ENCODE measurements around the gene STIMATE.
A peak's percentile ranks its signal among the peaks of the same experiment; 100 is the strongest.

Gene STIMATE

DNA sequence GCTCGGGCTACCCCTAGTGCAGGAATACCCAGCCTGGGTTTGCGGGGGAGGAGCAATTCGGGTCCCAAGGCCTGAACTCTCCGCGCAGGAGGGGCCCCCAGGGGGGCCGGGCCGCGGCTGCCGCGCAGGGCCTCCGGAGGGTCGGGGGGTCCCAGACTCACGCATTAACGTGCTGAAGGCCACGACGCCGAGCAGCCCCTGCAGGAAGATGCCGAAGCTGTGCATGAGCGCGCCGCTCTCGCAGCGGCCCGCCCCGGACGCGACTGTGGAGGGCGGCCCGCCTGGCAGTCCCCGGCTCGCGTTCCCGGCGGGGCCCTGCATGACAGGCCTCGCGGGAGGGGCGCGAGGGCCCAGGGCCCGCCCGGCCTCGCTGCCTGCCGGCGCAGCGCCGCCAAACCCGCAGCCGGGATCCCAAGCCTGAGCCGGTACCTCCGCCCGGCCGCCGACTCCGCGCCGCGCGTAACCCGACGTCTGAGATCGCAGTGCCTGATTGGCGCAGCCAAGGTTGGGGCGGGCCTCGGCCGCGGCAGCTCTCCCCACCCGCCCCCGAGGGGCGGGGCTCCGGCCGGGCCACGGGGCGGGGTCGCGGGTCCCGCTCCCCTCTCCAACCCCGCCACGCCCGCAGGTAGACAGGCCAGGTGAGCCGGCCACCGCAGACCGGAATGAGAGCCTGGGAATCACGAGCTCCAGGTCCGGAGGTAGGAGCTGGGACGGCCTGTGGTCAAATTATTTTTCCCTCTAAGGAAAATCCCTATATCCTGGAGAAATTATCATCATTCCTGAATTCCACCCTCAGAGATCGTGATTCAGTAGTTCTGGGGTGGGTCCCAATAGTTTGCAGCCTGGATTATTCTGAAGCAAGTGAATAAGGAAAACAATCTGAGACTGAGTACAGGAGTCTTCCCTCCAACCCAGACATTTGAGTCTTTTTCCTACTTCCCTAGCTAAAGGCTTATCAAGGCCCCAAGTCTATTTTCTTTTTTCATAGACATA is at the start of gene STIMATE:
TSS of gene STIMATE (minus strand) at position 419 of the 993 bp plus-strand sequence. CDS start at position 321, 98 bp downstream.
- peak; percentile 42 for DNase-seq

DNA sequence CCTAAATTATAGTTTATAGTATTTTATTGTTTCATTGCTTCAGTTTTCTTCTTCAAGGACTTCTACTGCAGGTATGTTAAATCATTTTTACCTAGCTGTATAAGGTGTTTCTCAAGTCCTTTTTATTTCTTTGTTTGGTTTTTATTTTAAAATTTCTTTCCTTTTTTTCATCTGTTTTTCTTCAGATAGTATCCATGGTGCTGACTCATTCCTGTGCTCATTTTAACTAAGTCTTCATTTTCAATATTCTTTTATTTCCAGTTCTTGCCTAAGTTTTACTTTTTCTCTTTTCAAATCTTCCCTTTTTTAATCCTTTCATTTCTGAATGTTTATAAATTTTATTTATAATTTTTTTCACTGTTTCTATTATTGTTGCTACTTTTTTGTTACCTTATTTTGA is 42.3 kb upstream of the STIMATE start:
- DNase-seq = no peak

DNA sequence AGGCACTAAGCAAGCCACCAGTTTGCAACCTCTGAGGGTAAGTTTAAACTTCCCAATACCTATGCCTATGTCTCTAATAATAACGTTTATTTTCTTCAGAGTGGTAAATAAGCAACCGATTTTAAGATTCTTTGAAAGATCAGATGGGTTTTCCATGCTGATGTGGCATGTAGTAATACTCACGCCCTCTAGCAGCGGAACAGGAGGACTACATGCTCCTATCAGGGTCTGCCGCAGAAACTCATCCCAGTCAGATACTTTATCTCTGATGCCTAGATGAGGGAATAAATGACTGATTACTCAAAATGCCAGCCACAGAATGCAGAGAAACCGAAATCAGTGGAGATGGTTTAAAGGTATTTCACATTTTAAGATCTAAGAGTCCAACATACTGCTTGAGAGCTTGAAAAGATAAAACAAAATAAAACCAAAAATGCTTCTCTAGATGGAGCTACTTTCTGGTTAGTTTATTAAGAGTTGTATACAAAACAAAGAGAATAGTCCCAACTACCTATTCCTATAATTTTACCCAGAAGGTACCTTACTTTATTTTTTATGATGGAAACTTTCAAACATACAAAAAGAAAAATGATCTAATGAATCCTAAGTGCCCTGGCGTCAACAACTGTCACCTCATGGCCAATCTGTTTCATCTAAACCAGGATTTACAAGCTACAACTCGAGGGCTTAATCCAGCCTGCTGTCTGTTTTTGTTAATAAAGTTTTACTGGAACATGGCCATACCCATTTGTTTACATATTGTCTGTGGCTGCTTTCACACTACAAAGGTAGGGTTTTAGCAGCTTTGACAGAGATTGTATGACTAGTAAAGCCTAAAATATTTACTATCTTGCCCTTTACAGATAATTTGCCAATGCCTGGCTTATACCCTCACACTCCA is 37.5 kb upstream of the STIMATE start:
- peak; percentile 18 for DNase-seq

DNA sequence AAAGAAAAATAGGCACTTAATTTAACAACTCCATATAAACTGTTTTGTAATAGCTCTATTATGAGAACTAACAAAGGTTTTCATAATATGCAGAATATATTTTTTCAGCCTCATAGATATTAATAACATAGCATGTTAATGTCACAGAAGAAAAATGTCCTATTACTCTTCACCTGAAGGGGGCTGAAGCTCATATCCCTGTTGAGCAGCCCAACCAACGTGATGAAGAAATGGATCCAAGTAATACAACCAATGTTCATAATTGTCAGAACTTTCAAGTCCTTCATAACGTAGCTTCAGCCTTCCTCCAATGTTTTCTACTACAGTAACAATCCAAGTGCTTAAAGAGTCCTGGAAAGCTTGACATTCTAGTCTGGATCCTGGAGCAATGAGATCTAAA is 34.5 kb upstream of the STIMATE start:
- no peak for DNase-seq

DNA sequence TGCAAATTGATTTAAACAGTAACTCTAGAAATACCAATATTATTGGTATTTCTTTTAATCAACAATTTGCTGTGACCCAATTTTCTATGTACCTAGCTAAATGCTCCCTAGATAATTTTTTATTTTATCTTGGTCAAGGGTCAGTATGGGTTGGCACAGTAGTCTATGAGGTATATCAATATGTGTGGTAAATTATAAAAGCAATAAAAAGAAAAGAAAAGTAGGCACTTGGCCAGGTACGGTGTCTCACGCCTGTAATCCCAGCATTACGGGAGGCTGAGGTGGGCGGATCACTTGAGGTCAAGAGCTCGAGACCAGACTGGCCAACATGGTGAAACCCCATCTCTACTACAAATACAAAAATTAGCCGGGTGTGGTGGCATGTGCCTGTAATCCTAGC is 34.0 kb upstream of the STIMATE start:
- no peak for DNase-seq

DNA sequence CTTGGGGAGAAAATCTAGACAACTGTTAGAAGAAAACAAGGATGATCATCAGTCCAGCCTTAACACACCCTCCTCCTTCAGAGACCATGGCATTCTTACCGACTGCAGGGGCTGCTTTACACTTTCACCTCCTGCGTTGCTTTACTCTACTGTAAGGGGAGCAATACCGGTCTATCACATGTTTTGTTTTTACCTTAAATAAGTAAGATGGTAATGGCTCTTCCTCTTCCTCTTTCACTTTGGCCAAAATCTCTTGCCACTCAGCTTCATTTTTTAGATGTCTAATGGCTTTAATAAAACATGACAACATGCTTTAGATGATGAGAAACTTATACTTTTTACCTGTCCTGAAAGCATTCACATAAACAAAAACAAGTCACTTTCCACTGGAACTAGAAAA is 33.4 kb upstream of the STIMATE start:
- DNase-seq = no peak

DNA sequence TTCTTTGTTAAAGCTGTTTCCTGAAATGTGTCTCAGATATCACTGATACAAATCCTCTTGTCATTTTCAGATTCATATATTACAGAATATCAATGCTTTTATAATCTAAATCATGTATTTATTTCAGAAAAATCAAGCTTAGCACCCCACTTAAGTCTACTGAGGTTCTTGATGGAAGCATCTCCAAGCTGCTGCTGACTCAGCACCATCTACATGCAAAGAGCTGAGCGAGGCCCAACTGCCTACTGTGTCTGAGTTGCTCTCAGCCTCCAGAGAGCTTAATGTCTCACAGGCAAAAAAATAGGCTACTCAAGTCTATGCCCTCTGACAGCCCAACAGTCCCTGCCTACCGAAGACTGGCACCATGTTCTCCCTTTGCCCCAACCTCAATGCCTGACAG is 29.2 kb upstream of the STIMATE start:
- DNase-seq = no peak

DNA sequence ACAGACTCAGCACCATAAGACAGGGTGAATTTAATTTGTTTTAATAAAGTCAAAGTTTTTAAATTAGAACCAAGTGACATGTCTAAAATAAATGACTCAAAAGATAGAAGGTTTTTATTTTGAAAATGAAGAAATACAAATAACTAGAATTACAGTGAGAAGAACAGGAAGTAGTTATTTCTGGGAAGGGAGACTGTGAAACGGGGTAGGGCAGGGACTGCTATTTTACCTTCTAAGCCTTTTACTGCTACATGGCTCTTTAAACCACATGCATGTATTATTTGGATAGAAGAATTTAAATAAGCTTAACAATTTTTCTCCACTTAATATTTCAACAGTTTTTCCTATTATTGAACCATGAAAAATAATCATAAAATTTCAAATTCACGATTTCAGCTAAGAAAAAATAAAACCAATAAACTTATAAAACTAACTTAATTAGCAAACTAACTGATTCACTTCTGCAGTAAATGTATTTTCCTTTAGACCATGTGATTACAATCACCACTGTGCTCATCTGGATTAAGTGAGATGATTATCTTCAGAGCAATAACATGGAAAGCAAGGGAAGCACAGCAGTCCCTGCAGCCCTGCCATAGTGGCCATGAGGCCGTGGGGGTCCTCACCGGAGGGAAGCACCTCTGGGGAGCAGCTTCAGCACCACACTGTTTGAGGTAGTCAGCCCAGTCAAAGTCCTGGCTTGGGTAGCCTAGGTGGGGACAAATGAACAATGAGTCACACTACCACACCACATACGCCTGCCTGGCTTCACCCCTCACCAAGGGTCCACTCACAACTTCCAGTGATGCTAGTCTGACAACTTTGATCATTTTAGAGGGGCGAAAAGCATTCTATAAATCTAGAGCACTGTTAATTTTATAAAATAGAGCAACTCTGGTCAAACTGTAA is 28.3 kb upstream of the STIMATE start:
- no peak for DNase-seq

DNA sequence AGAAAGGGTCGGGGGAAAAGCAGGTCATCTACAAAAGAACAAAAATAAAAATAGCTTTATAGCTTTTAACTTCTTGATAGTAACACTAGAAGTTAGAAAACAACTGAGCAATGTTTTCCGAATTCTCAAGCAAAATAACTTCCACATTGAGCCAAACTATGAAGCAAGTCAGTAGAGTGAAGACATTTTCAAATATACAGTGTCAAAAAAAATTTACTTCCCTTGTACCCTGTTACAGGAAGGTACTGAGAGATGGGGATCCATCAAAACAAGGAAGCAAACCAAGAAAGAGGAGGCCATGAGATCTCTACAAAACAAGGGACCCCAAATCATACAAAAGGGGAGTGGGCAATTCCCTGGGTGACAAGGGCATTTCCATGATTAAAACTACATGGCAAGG is 26.6 kb upstream of the STIMATE start:
- no peak for DNase-seq

DNA sequence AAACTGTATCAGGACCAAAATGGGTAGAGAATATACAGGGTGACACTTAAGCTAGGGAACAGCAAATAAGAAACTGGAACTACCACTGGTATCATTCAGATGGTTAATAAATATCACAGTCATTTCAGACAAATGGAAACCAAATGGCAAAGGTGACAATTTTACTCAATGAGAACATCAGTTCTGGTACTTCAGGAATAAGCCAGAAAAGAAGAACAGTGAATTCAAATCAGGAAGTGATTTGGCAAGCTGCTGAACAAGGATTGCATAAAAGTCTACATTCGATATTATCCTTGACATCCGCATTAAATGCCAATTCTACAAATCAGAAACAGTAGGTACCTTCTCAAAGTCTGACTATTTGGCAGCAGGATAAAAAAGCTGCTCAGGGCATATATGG is 23.5 kb upstream of the STIMATE start:
- DNase-seq = no peak

DNA sequence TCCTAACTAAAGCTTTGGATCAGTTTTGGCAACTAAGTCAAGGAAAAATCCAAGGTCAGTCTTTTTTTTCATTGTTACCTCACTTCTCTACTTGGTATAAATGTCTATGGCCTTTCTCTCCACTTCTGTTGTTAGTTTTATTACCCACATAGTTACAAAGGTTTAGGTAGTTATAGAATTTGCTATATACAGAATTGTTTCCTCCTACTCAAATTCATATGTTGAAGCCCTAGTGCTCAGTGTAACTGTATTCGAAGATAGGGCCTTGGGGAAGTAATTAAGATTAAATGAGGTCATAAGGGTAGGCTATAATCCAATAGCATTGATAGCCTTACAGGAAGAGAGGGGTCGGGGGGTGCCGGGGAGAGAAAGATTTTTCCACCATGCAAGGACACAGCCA is 19.7 kb upstream of the STIMATE start:
- DNase-seq = no peak

DNA sequence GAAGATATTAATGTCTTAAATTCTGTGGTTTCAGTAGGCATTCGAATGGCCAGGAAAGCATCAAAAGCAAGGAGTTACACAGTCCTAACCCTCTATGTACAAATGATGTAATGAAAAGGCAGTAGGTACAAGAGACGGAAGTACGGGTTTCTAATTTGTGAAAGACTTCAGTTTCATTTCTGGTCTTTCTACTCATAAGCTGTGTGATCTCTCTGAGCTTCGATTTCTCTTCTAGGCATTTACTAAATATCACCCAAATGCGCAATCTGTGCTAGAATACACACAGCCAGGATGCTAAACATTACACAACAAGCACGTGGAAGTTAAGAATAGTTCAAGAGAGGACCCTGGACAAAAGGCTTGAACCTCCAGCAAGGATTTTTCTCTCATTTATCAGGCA is 17.9 kb upstream of the STIMATE start:
- DNase-seq = no peak

DNA sequence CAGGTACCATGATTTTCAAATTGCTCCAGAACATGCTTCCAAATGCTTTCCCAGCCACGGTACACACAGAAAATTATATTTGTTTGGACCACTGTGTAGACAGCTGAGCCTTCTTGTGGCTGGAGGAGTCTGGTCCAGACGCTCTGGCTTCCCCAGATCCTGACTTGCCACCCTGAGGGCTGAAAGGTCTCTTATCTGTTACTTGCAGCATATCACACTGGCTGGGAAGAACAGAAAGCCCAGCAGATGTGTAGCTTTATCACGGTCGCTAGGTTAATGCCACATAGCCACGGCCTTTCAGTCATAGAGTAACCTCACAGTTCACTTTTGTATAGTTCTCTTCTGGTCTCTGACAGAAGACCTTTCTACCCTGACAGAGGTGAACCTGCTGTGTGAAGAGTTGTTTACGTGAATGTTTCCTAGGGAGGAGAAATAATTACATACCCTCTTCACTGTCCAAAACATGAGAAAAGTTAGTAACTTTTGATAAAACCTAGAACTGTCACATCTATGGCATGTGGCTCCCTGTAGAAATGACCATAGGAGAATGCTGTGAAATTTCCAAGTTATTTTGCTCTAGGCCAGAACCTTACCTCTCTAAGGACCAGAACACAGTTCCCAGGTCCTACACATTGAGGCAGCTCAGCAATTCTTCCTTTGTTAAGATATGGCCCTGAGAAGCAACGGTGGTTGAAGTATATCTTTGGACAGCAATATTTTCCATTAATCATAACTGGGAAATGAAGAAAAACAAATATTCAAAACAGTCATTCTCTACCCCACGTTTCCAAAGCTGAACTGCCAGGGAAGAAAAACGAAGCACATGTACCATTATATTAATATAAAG is 15.8 kb upstream of the STIMATE start:
- no peak for DNase-seq

DNA sequence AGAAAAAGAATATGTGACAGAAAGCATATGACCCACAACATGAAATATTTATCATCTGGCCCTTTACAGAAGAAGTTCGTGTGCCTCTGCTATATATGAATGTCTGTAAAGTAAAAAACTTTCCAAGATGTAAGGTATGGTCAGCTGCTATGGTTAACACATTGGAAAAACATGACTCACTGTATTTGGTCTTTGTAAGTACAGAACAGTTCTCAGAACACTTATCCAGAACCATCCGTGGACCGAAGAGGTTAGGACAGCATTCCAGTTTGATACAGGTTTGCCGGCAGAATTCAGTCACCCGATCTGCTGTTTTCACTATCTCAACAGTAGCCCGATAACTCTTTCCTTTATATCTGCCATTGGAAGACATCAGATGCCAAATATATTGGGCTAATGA is 13.5 kb upstream of the STIMATE start:
- no peak for DNase-seq

DNA sequence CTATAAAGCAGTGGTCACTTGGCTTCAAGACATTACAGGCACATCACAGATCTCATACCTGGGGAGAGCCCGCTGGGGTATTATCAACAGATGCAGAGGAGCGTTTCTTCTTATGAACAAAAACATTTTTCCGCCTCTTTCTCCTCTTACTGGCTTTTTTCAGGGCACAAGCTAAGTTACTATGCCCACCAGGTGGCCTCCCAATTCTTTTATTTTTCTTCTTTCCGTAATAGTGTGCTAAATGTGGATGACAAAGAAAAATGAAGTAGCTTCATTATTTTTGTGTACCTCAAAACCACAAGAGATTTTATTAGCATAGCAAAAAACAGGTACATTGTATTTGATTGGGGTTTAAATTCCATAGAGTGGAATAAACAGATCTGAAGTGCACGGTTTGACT is 10.1 kb upstream of the STIMATE start:
- no peak for DNase-seq

DNA sequence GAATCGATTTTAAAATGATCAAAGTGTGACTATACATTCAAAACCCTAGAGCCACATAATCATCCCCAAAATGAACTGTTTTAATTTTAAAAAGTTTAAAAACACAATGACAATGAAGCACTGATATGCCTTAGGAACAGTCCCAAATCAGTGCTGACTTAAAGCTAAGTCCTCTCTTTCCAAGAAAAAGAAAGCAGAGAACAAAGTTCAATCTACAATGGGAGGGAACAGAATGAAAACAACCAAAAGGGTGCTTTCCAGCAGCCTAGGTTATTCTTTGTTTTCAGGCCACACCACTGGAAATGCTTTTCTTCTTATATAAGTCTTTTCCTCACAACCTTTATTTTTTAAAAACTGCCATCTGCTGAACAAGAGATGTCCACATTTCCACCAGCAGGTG is 7.2 kb upstream of the STIMATE start:
- no peak for DNase-seq

DNA sequence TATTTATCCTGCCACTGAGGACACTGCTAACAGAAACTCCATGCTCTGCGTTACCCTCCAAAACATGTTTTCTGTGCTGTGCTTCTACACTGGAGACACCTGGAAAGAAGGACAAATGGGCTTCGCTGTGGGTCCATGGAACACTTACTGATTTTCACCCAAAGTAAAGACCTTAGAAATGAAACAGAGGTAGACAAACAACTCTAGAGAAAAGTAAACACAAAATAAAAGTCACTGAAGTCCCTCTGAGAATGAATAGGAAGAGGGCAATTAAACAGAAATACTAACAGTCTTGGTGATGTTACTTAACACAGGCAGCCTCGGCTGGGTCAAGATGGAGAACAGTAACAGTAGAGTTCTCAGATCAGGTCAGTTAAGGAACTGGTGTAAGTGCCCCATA is 6.7 kb upstream of the STIMATE start:
- DNase-seq = no peak

DNA sequence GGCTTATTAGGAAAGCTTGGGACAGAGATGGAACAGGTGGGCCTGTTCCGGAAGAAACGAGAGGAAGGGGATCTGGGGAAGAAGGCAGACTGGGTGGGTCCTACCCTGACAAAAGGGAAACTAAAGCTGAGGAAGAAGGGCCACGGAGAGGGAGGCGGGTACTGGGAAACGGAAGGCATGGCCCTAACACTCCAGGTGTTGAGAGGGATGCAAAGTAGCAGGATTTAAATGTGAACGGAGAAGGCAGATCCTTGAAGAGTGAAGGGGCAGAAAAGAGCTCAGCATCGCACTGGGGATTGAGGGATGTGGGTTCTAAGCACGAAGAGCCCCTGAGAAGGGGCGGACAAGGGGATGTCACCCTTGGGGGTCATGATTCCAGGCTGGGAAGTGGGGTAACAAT is 735 bp downstream of the STIMATE start:
- peak; percentile 3 for DNase-seq

DNA sequence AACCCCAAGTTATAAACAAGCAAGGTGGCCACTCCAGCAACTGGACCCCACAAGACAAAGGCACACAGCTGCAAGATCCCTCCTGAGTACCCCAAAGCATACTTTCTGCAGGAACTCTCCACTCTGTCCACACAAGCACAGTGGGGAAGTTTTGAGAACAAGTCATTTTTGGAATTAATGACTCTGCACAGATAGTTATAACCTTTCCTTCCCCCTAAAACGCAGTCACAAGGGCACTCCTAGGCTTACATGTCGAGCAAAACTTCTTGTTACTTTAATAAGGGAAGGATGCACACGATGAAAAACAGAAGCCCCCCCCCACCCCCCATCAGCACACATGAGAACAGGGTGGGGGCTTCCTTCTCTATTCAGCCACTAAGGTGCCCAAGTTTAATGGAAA is 1.2 kb downstream of the STIMATE start:
- DNase-seq = no peak

DNA sequence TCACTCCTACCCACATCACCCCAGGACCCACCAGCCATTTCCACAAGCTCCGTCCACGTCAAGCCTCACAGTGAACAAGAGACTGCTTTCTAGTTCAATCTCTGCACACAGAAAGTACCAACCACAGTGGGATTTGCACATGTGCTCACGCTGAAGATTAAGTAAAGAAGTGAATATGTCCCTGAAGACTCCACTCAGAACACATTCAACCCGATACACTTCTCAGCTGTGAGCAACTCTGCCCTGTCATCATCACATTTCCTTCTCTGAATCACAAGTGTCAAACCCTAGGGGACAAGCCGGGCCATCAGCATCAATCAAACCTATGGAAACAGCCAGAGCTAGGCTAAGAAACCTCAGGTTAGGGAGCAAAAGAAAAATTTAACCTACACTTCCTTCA is 1.9 kb downstream of the STIMATE start:
- no peak for DNase-seq

DNA sequence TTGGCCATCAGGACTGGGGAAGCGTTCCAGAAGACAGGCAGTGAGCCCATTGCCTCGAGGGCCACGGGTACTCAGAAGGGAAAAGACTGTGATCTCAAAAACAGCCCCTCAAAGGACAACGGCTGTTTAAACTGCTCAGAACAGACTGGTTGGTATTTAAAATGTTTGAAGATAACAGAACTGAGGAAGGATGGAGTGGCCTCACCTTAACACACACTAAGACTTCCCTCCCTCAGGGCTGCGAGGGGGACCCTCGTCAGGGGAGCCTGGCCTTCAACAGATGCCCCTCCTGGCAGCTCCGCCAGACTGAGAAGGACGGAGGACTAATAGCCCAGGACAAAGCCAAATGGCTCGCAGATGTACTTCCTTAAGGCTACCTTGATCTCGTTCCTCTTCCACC is 2.6 kb downstream of the STIMATE start:
- no peak for DNase-seq

DNA sequence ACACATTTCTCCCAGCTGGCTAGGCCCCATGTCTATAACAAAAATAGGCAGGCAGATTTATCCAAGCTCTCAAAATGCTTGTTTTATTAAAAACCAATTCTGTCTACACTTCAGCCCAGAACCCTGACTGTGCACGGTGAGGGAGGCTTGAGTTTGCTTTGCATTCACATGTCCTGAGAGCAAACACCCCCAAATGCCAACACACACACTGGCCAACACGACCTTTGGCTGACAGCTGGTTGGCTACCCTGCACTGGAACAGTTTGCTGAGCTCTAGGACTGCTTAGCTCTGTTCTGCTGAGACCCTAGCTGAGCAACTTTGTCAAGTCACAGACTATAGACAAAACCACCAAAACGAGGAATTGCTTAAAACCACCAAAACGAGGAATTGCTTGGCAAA is 3.6 kb downstream of the STIMATE start:
- no peak for DNase-seq
